Measurements from ENCODE around the gene CMIP.

CMIP gene

DNA sequence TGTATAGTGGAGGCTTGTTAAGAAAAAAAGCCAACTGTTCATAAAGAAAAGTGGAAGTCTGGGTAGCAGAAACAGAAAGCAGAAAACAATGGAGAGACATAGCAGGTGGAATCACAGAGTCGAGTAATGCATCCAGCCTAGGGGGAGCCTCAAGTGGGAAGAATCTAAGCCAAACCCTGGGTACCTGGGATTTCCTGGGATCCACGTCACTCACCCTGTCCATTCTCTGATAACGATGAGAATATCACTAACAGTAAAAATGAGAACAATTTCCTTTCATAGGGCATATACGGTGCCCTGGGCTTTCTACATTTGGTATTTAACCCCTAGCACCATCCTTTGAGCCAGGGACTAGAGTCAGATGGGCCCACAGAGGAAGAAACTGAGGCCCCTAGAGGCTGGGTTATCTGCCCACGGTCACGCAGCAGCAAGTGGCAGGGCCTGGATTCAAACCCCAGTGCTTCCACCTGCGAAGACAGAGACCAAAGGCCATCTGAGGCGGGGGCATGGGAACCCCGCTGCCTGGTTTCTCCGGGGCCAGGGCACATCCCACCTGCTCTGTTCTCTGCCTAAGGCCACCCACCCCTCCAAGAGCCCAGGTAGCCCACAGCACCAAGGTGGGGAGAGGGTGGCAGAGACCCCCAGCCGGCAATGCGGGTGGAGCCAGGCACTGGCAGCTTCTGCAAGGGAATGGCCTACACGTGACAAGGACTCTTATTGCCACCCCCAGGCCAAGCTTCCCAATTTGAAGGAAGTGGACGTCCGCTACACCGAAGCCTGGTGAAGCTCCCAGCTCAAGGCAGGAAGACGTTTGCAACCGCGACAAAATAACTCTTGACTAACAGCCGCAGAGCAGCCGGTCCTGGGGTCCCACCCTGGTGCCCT lies 264.6 kb downstream of the CMIP start:
- Histone ChIP-seq H3K4me1 (ENCODE audit: insufficient read depth, low read length) (peaks cover 10% of the 10 kb centered on the region; the same call in 1 of the 2 replicates), H3K9me3 (ENCODE audit: insufficient read depth, low read depth, low read length) (no peaks in the 10 kb centered on the region), H3K36me3 (ENCODE audit: insufficient read depth, low read depth, low read length) (peaks cover 42% of the 10 kb centered on the region), H3K27ac (ENCODE audit: low read length) (no peak overlapping the region), H3K9ac (ENCODE audit: low read depth, low read length) (no peak overlapping the region), H3K4me3 (ENCODE audit: low read length) (no peak overlapping the region), H3K27me3 (ENCODE audit: insufficient read depth, low read length) (no peaks in the 10 kb centered on the region)

DNA sequence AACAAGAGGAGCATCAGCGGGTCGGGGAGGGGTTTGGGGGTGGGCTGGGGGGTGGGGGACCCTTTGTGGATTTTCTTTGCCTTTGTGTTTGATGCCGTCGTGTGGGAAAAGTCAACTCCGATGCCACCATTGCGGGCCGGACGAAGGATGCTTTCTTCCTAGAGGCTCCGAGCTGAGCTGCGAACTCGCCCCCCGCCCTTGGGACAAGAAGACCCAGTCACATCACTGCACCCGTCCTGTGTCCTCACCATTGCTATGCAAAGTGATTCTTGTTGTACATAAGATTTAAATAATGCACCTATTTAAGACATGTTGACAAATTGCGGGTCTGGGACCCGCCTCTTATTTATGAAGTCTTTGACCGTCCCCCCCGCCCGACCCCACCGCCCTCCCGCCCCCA lies 265.4 kb downstream of the CMIP start:
- H3K9ac ChIP-seq (ENCODE audit: low read depth, low read length) = no peak overlapping the region
- H3K36me3 ChIP-seq (ENCODE audit: insufficient read depth, low read depth, low read length) = peaks cover 37% of the 10 kb centered on the region
- peaks cover 14% of the 10 kb centered on the region; the same call in 1 of the 2 replicates for H3K4me1 ChIP-seq (ENCODE audit: insufficient read depth, low read length)
- H3K27me3 ChIP-seq (ENCODE audit: insufficient read depth, low read length) = no peaks in the 10 kb centered on the region
- H3K9me3 ChIP-seq (ENCODE audit: insufficient read depth, low read depth, low read length) = no peaks in the 10 kb centered on the region
- H3K4me3 ChIP-seq (ENCODE audit: low read length) = no peak overlapping the region
- H3K27ac ChIP-seq (ENCODE audit: low read length) = no peak overlapping the region

DNA sequence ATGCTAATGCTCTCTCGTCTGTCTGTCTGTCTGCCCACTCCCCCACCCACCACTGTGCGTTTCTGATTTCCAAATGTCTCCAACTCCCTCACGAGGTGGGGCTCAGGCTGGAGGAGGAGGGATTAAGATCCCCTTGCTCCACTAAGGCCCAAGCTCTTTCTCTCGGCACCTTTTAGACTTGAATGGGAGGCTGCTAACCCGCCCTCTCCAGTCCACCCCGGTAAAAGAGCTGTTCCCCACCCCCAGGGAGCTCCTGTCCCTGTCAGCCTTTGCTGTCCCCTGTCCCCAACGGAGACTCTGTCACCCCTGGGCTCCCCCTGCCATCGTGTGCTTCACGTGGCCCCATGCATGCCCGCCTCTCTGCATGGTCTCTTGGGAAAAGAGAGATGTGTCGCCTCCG lies 266.0 kb downstream of the CMIP start:
- Histone ChIP-seq H3K9ac (ENCODE audit: low read depth, low read length) (peak overlapping the region; percentile 32; the same call in 1 of the 2 replicates), H3K27ac (ENCODE audit: low read length) (no peak overlapping the region), H3K9me3 (ENCODE audit: insufficient read depth, low read depth, low read length) (no peaks in the 10 kb centered on the region), H3K4me1 (ENCODE audit: insufficient read depth, low read length) (peaks cover 17% of the 10 kb centered on the region; the same call in 1 of the 2 replicates), H3K27me3 (ENCODE audit: insufficient read depth, low read length) (no peaks in the 10 kb centered on the region), H3K4me3 (ENCODE audit: low read length) (no peak overlapping the region), H3K36me3 (ENCODE audit: insufficient read depth, low read depth, low read length) (peaks cover 32% of the 10 kb centered on the region)

DNA sequence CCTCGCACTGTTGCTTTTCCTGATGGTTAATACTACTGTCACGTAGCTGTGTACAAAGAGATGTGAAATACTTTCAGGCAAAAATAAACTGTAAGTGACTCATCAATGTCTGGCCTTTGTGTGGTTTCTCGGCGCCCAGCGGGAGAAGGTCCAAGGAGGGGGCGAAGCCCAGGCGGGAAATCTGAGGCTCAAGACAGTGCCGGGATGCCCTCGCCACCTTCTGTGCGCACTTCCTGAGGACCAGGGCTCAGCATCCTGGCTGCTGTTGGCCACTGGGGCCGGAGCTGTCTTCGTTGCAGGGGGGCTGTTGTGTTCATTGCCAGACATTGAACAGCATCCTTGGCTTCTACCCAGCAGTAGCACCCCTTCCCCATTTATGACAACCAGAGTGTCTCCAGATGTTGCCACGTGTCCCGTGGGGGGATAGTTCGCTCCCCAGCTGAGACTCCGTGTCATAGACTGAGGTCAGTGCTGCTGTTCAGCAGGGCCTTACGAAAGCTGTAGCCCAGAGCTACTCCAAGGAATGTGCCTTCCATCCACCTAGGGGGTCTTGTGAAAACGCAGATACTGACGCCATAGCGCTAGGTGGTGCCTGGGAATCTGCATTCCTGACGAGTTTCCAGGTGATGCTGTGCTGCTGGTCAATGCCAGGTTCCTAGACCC lies 267.2 kb downstream of the CMIP start:
- Histone ChIP-seq H3K36me3 (ENCODE audit: insufficient read depth, low read depth, low read length) (peaks cover 20% of the 10 kb centered on the region), H3K4me1 (ENCODE audit: insufficient read depth, low read length) (peaks cover 23% of the 10 kb centered on the region; the same call in 1 of the 2 replicates), H3K9ac (ENCODE audit: low read depth, low read length) (no peak overlapping the region), H3K27me3 (ENCODE audit: insufficient read depth, low read length) (no peaks in the 10 kb centered on the region), H3K27ac (ENCODE audit: low read length) (no peak overlapping the region), H3K4me3 (ENCODE audit: low read length) (no peak overlapping the region; the same call in 1 of the 2 replicates), H3K9me3 (ENCODE audit: insufficient read depth, low read depth, low read length) (no peaks in the 10 kb centered on the region)

DNA sequence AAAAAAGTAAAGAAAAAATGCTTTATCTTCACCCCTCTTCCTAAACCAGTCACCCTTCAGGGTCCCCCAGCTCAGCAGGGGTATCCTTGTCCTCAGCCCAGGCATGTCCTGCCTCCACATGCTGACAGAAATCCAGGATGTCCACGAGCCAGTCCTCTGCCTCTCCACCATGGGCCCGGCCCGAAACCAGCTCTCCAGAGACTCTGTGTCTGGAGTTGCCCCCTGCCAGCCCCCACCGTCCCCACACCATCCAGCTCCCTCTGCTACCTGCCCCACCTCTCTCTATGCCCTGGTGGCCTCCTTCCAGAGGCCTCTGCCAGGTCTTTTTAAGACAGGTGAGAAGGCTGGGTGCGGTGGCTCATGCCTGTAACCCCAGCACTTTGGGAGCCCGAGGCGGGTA lies 268.1 kb downstream of the CMIP start:
- no peak overlapping the region for H3K9ac ChIP-seq (ENCODE audit: low read depth, low read length)
- no peak overlapping the region for H3K4me3 ChIP-seq (ENCODE audit: low read length)
- peaks cover 11% of the 10 kb centered on the region for H3K36me3 ChIP-seq (ENCODE audit: insufficient read depth, low read depth, low read length)
- H3K4me1 ChIP-seq (ENCODE audit: insufficient read depth, low read length) = peaks cover 24% of the 10 kb centered on the region; the same call in 1 of the 2 replicates
- H3K27ac ChIP-seq (ENCODE audit: low read length) = no peak overlapping the region
- no peaks in the 10 kb centered on the region for H3K9me3 ChIP-seq (ENCODE audit: insufficient read depth, low read depth, low read length)
- no peaks in the 10 kb centered on the region for H3K27me3 ChIP-seq (ENCODE audit: insufficient read depth, low read length)

DNA sequence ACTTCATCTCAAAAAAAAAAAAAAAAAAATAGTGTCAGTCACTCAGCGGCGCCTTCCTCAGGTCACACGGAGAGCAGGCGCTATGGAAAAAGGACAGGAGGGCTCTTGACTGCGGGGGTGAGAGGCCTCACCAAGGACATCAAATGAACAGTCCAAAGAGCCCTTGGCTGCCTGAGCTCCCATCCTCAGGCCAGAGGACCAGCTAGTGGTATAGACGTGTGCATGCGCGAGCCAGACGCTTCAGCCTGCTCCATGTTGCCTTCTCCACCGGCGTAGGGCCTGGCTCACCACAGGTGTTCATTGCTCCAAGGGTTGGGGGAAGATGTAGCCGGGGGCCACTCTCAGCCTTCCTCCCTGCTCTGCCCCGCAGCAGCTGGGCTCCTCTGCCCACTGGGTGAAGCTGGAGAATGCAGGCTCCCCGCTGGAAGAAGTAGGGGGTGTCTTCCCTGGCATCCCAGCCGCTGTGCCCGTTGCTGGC lies 268.7 kb downstream of the CMIP start:
- no peak overlapping the region for H3K4me3 ChIP-seq (ENCODE audit: low read length)
- H3K4me1 ChIP-seq (ENCODE audit: insufficient read depth, low read length) = peaks cover 24% of the 10 kb centered on the region; the same call in 1 of the 2 replicates

DNA sequence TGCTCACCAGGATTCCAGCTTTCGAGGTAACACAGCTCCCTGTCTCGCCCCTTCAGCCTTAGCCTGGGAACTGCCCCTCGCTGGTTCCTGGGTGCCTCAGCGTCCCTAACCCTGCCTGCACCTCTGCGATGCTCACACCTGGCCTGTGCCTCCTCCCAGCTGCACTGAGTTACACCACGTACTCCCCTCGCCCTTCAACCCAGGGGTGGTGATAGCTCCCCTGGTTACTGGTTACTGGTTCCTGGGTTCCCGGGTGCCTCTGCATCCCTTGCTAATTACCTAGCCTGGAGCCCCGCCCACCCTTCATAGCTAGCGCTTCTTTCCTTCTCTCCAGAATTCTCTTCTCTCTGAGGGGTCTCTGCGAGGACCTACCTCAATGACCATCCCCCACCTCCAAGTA lies 269.2 kb downstream of the CMIP start:
- no peak overlapping the region for H3K27ac ChIP-seq (ENCODE audit: low read length)
- peaks cover under 1% of the 10 kb centered on the region; the same call in 1 of the 2 replicates for H3K36me3 ChIP-seq (ENCODE audit: insufficient read depth, low read depth, low read length)
- H3K4me3 ChIP-seq (ENCODE audit: low read length) = no peak overlapping the region
- H3K9ac ChIP-seq (ENCODE audit: low read depth, low read length) = no peak overlapping the region
- H3K9me3 ChIP-seq (ENCODE audit: insufficient read depth, low read depth, low read length) = no peaks in the 10 kb centered on the region
- peaks cover 24% of the 10 kb centered on the region; the same call in 1 of the 2 replicates for H3K4me1 ChIP-seq (ENCODE audit: insufficient read depth, low read length)
- no peaks in the 10 kb centered on the region for H3K27me3 ChIP-seq (ENCODE audit: insufficient read depth, low read length)

More for the DNA sequence above, 268.7 kb downstream of the CMIP start:
- H3K27ac ChIP-seq (ENCODE audit: low read length) = no peak overlapping the region
- no peak overlapping the region for H3K9ac ChIP-seq (ENCODE audit: low read depth, low read length)
- peaks cover 4% of the 10 kb centered on the region for H3K36me3 ChIP-seq (ENCODE audit: insufficient read depth, low read depth, low read length)
- no peaks in the 10 kb centered on the region for H3K27me3 ChIP-seq (ENCODE audit: insufficient read depth, low read length)
- H3K9me3 ChIP-seq (ENCODE audit: insufficient read depth, low read depth, low read length) = no peaks in the 10 kb centered on the region

DNA sequence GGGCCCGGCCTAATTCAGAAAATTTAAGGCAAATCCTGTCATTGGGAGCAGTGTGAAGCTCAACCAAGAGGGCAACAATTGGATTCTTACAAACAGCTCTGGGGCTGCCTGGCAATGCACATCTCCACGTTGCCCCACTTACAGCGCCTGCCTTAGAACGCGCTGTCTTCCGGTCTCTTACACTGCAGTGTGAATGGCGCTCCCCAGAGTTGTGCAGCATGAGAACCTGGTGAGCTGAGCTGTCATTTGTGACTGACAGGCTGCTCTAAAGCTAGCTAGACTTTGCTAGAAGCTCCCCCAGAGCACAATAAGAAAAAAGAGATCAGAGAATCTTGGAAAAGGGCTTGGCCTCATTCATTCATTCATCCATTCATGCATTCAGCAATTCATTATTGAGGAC lies 270.0 kb downstream of the CMIP start:
- Histone ChIP-seq H3K27ac (ENCODE audit: low read length) (no peak overlapping the region), H3K27me3 (ENCODE audit: insufficient read depth, low read length) (no peaks in the 10 kb centered on the region), H3K9ac (ENCODE audit: low read depth, low read length) (no peak overlapping the region), H3K4me3 (ENCODE audit: low read length) (no peak overlapping the region), H3K4me1 (ENCODE audit: insufficient read depth, low read length) (peaks cover 24% of the 10 kb centered on the region; the same call in 1 of the 2 replicates), H3K36me3 (ENCODE audit: insufficient read depth, low read depth, low read length) (no peaks in the 10 kb centered on the region), H3K9me3 (ENCODE audit: insufficient read depth, low read depth, low read length) (no peaks in the 10 kb centered on the region)

DNA sequence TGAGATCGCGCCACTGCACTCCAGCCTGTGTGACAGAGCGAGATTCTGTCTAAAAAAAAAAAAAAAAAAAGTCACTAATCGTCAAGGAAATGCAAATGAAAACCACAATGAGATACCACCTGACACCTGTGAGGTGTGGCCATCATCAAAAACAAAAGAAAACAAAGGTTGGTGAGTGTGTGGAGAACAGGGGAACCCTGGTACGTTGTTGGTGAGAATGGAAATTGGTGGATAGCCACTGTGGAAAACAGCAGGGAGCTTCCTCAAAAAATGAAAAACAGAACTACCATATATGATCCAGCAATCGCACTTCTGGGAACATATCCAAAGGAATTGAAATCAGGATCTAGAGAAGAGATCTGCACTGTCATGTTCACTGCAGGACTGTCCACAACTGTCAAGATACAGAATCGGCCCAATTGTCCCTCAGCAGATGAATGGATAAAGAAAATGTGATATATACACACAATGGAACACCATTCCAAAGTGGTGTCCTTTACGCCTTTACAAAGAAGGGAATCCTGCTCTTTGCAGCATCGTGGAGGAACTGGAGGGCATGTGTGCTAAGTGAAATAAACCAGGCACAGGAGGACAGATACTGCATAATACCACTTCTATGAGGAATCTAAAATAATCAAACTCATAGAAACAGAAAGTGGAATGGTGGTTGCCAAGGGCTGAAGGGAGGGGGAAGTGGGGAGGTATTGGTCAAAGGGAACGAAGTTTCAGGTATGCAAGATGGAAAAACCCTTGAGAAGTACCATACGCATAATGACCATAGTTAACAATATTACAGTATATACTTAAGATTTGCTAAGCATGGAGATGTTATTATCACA lies 271.0 kb downstream of the CMIP start:
- no peak overlapping the region for H3K4me3 ChIP-seq (ENCODE audit: low read length)
- H3K9ac ChIP-seq (ENCODE audit: low read depth, low read length) = no peak overlapping the region
- H3K9me3 ChIP-seq (ENCODE audit: insufficient read depth, low read depth, low read length) = no peaks in the 10 kb centered on the region
- H3K4me1 ChIP-seq (ENCODE audit: insufficient read depth, low read length) = peaks cover 24% of the 10 kb centered on the region; the same call in 1 of the 2 replicates
- H3K27ac ChIP-seq (ENCODE audit: low read length) = no peak overlapping the region
- H3K36me3 ChIP-seq (ENCODE audit: insufficient read depth, low read depth, low read length) = no peaks in the 10 kb centered on the region
- H3K27me3 ChIP-seq (ENCODE audit: insufficient read depth, low read length) = no peaks in the 10 kb centered on the region

DNA sequence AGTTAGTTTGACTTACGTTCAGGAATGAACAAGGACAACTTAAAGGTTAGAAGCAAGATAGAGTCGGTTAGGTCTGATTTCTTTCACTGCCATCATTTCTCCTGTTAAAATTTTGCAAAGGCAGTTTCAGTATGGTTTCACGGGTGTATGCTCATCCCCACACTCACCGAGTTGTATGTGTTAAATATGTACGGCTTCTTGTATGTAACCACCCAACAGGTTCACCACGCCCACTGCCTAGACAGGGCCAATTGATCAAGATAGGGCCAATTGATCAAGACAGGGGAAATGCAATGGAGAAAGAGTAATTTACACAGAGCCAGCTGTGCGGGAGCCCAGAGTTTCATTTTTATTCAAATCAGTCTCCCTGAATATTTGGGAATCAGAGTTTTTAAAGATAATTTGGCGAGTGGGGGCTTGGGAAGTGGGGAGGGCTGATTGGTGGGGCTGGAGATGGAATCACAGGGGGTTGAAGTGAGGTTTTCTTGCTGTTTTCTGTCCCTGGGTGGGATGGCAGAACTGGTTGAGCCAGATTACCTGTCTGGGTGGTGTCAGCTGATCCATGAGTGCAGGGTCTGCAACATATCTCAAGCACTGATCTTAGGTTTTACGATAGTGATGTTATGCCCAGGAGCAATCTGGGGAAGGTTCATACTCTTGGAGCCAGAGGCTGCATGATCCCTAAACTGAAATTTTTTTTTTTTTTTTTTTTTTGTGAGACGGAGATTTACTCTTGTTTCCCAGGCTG lies 272.0 kb downstream of the CMIP start:
- no peaks in the 10 kb centered on the region for H3K27me3 ChIP-seq (ENCODE audit: insufficient read depth, low read length)
- H3K4me3 ChIP-seq (ENCODE audit: low read length) = no peak overlapping the region
- peaks cover 3% of the 10 kb centered on the region; the same call in 1 of the 2 replicates for H3K9me3 ChIP-seq (ENCODE audit: insufficient read depth, low read depth, low read length)
- peaks cover 18% of the 10 kb centered on the region; the same call in 1 of the 2 replicates for H3K4me1 ChIP-seq (ENCODE audit: insufficient read depth, low read length)
- H3K36me3 ChIP-seq (ENCODE audit: insufficient read depth, low read depth, low read length) = no peaks in the 10 kb centered on the region
- no peak overlapping the region for H3K9ac ChIP-seq (ENCODE audit: low read depth, low read length)
- H3K27ac ChIP-seq (ENCODE audit: low read length) = no peak overlapping the region
